ENCODE results near the gene G6PC2.
"Not testable (repeated sequence)": the region's sequence is repeated elsewhere in the genome, so short reads cannot be mapped to it uniquely, and the experiment has no call there.

The G6PC2 gene

DNA sequence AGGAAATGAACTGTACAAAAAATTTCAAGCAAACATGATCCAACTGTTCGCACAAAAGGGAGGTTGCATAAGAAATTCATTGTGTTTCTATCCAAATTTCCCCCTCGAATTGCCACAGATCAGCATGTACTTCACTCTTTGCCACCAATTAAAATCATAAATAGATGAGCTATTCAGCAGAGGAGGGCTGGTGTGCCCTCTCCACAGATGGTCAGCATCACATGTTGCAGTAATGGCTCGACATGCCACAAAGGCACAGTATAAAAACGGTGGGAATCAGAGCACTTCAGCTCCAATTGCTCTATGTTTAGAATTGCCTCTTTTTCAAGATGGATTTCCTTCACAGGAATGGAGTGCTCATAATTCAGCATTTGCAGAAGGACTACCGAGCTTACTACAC is at the start of gene G6PC2:
TSS of gene G6PC2 (plus strand) at position 289 of the 400 bp plus-strand sequence. CDS start at position 330, 41 bp downstream.
- no peak for DNase-seq

DNA sequence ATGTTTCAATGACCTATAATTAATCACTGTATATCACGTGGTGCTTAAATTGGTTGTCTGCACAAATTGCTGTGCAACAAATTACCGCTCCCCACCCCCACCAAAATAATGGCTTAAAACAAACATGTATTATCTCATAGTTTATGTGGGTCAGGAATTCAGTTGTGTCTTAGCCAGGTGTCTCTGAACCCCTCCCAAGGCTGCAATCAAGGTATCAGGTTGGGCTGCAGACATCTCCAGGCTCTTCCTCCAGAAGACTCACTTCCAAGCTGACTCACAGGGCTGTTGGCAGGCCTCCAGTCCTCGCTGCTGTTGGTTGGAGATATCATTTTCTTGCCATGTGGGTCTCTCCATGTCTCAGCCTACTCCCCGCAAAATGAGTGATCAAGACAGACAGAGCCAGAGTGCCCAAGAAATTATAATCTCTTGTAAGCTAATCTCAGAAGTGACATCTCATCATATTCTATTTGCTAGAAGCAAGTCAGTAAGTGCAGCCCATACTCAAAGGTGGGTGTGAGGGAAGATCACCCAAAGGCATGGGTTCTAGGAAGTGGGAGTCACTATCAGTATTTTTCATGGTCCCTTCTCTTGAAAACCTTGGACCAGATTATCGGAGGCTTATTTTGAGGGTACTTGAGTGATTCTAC is 49.3 kb upstream of the G6PC2 start:
- DNase-seq, result no peak

DNA sequence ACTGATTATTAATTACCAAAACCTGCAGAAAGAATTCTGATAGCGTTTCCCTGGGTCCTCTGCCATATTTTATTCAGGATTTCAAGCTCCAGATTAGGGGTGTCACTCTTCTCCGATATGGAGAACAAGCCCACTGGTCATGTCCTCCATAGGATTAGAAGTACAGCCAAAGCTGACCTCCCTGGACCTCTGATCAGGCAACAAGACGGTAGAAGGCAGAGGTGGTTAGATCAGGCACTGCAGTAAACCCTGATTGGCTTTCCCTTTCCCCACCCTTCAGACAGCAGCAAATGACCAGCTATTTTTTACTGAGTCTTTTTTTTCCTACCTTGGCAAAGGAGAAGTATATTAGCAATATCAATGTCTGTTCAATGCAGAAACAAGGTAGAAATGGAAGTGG is 48.6 kb upstream of the G6PC2 start:
- no peak for DNase-seq

DNA sequence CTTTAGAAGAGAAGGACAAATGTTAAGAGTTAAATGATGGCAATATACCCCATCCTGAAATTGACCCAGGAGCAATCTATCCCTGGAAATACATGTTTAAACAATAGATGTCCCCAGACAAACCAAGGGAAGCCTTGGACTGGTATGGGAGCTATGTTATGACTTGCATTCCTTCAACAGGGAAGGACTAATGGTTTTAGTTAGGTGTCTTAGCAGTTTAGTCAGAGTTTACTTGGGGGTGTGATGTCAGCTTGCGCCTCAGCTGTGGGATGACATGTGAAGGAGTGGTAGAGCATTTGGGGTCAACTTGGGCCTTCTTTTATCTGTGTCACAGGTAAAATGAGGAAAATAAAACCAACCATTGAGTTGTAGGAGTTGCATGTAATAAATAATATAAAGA is 47.6 kb upstream of the G6PC2 start:
- DNase-seq, result no peak

DNA sequence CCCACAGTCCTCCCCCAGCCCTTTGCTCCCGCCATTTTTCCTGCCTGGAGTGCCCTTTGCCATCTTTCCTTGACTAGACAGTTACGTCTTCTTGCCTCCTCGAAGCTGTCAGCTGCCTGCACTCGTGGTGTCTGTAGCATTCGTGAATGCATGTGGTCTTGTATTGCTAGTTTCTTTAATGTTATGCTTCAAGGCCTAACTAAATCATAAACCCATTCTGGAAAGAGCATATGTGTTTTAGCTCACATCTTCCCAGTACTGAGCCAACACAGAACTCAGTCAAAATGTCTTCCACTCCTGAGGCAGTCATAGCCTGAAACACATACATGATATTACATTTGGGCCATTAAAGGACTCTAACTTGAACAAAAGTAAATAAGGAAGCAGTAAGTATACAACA is 46.4 kb upstream of the G6PC2 start:
- no peak for DNase-seq

GRCh38 chr2:168855601-168856000 is 45.5 kb upstream of the G6PC2 start:
- no peak for DNase-seq

DNA sequence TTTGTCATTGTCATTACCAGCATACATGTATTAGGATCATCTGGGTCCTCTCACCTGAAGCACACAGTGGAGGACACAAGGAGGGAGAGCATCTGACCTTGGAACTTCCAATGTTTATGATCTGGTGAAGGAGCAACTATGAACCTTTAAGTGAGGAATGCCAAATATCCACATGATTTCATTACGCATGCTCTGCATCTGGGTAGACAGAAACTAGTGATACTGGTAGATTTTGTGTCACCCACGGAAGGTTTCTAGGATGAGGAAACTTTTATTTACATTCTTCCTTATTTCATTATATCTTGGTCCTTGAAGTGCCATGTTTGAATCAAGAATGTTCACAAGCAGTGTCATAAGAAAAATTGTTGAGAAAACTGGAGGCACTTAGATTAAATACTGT is 42.9 kb upstream of the G6PC2 start:
- no peak for DNase-seq

DNA sequence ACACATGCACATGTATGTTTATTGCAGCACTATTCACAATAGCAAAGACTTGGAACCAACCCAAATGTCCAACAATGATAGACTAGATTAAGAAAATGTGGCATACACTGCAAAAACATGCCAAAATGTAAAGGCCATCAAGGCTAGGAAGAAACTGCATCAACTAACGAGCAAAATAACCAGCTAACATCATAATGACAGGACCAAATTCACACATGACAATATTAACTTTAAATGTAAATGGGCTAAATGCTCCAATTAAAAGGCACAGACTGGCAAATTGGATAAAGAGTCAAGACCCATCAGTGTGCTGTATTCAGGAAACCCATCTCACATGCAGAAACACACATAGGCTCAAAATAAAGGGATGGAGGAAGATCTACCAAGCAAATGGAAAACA is 33.9 kb upstream of the G6PC2 start:
- not testable (repeated sequence) for DNase-seq

DNA sequence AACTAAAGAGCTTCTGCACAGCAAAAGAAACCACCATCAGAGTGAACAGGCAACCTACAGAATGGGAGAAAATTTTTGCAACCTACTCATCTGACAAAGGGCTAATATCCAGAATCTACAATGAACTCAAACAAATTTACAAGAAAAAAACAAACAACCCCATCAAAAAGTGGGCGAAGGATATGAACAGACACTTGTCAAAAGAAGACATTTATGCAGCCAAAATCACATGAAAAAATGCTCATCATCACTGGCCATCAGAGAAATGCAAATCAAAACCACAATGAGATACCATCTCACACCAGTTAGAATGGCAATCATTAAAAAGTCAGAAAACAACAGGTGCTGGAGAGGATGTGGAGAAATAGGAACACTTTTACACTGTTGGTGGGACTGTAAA is 30.7 kb upstream of the G6PC2 start:
- DNase-seq, result not testable (repeated sequence)

GRCh38 chr2:168870824-168871223 is 30.3 kb upstream of the G6PC2 start:
- DNase-seq, result not testable (repeated sequence)

DNA sequence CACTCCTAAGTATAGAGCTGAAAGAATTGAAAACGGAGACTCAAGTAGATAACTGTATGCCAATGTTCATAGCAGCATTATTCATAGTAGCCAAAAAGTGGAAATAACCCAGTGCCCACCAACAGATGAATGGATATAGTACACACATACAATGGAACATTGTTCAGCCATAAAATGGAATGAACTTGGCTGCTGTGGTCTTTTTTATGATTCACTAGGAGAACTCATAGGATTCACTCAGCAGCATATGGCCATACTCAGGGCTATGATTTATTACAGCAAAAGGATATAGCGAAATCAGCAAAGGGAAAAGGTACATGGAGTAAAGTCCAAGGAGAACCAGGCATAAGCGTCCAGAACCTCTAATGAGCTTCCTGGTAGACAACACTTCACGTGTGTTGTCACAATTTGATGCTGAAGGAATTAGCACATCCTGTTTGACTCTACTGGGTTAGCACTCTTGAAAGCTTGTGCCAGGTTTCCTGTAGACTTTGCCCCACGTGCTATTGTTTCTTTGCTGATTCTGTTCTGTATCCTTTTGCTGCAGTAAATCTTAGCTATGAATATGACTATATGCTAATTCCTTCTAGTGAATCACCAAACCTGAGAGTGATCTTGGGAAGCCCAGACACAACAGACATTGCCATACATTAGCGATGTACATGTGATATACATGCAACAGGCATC is 26.6 kb upstream of the G6PC2 start:
- no peak for DNase-seq

DNA sequence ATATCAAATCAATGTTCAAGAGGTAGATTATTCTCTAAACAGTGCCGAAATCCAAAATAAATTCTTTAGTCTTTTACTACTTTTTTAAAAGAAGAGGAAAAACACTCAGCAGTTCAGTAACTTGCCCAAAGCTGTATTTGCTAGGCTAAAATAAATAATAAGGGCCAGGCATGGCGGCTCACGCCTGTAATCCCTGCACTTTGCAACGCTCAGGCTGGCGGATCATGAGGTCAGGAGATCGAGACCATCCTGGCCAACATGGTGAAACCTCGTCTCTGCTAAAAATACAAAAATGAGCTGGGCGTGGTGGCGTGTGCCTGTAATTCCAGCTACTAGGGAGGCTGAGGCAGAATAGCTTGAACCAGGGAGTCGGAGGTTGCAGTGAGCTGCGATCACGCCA is 18.9 kb upstream of the G6PC2 start:
- DNase-seq, result not testable (repeated sequence)

DNA sequence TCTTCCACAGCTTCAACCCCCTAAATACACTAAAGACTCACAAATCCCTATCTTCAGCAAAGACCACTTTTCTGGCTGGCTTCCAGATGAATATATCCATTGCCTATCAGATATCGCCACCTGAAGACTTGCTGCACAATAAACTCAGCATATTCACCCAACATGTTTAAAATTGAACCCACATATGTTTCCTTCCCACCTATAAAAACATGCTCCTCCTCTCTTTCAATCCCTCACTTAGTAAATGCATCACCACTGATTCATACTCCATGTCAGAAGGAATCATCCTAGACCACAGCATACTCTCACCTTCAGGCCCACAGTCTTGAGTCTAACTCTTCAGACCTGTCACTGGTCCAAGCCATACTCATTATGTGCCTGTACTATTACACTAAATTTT is 16.1 kb upstream of the G6PC2 start:
- DNase-seq, result no peak

DNA sequence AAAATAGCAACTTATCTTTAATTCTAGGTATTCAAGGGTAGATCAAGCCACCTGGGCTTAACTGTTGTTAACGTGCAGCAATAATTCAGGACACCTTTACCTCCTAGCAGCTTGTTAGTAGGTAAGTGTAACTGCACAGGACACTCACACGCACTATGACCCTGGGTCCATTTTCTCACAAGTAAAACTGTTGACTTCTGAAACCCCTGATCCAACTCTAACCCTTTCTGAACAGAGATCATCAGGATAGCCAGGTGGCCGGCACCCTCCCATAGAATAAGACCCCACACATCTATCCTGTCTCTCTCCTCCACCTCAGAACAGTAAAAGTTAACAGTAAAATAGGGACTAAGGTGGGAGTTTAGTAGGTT is 11.5 kb upstream of the G6PC2 start:
- no peak for DNase-seq

DNA sequence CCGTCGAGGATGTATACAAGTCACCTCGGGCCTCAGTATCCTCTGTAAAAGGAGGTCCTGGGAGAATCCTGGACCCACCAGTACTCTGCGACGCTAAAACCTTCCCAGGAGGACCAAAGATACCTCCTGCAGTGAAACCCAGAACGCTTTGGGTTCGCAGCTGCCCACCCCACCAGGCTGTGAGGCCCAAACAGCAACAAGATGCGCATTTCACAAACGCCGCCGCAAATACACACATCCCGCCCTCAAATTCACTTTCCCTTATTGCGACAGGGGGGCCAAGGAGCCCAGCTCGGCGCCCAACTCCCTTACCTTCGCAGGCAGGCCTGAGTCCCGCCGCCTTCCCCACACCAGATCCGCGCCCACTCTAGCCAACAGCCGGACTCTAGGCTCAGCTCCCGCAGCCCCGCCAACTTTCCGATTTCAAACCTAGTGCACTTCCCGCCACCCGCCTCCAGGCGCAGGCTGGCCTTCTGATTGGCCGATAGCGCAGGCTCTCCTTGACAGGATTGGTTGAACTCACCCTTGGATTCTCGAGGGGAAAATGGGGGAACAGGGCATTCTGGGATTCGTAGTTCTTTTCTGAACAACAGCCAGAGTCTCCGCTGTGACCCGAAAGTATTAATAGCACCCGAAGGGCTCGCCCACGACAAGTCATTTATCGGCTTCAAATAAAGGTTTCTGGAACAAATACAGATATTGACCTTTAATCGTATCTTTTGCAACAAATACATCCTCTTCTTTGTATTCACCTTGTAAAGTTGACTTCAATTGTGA is 10.9 kb upstream of the G6PC2 start, which contains the start of gene SPC25:
TSS of gene SPC25 (minus strand) at position 425 of the 777 bp plus-strand sequence. CDS start 911 bp downstream, outside the sequence.
- peak; percentile 88 to 92 for DNase-seq

DNA sequence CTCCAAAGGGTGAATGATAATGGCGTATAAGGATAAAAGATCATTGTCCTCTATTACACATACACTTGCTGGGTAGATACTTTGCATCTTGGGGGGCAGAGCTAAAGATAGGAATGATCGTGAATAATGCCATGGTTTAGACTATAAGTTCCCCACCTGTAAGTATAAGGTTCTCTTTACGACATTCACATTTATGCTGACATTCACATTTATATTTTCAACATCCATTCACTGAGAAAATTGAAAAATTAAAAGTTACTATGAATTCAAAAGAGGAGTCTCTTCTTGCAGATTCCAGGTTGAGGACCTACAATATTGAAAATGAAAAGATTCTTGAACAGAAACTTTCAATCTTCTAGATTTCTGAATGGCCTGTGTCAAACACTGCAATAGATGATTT is 8.8 kb upstream of the G6PC2 start:
- DNase-seq, result no peak

DNA sequence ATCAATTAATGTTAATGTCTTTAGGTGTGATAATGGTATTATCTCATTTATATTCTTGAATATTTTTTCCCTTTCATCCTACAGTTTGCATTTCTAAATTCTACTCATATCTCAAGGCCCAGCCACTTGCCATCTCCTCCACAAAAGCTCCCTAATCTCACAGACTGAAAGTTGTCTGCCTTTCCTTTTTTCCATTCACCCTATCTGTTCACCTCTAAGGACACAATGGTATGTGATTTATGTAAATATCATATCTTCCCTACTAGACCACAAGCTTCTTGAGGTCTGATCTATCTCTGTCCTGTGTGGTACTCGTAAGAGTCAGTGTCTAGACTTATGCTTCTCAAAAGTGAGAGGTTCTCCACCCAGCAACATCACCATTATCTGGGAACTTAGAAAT is 7.0 kb upstream of the G6PC2 start:
- DNase-seq, result no peak

DNA sequence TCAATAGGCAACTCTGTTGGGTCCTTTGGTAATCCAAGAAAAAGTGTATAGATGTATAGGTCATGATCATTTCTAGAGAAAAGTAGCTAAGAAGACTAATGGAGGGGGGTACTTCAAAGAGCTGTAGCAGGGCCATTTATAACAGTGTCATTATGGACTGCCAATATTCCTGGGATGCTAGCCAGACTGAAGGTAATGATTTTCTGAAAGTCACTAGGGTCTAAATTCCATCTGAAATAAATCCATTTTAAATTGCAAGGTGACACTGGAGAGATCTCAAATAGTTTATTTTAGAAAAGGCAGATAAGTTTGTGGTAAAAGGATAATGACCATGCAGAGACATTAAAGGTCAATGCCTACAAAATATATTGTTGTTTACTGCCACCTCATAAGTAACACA is 6.4 kb upstream of the G6PC2 start:
- no peak for DNase-seq

- DNase-seq, result no peak
These were observed 5.3 kb upstream of the G6PC2 start for GRCh38 chr2:168895771-168896170.

- DNase-seq, result no peak
These were observed 4.3 kb upstream of the G6PC2 start for GRCh38 chr2:168896783-168897182.

DNA sequence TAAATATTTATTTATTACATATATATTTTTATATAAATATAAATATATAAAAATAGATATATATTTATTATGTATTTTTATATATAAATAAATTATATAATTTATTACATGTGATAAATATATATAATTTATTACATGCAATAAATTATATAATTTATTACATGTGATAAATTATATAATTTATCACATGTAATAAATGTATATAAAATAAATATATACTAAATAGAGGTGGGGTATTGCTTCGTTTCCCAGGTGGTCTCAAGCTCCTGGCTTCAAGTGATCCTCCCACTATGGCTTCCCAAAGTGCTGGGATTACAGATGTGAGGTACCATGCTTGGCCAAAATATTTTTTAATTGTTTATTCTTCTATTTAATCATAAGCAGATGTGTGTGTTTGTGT is 3.6 kb upstream of the G6PC2 start:
- DNase-seq, result no peak

GRCh38 chr2:168903888-168904287 is 2.8 kb downstream of the G6PC2 start:
- DNase-seq, result no peak

GRCh38 chr2:168904358-168904757 is 3.3 kb downstream of the G6PC2 start:
- DNase-seq, result no peak
